Glutamatergic neuron (in vitro differentiated cells): ENCODE results near the gene ADORA2A. TPM values are rescaled to one million over a fixed set of nuclear protein-coding genes. Genes with fewer than 3 reads are reported as not detected.
A peak's percentile ranks its signal among the peaks of the same experiment; 100 is the strongest.

Experiments
- DNase-seq: peaks from one replicate; pipeline ENCODE4 v3.0.0; 2022
- H3K27ac Mint-ChIP-seq: one replicate; pipeline ENCODE4 v1.8.0; 2020; ENCODE audit warnings: mild to moderate bottlenecking, mixed read lengths, inconsistent platforms; ENCODE audit not compliant: unreplicated experiment
- H3K27me3 Mint-ChIP-seq: one replicate; pipeline ENCODE4 v1.8.0; 2020; ENCODE audit warnings: mild to moderate bottlenecking, moderate library complexity, mixed read lengths, inconsistent platforms; ENCODE audit not compliant: unreplicated experiment
- H3K36me3 Mint-ChIP-seq: one replicate; pipeline ENCODE4 v1.8.0; 2020; ENCODE audit warnings: mild to moderate bottlenecking, mixed read lengths, inconsistent platforms; ENCODE audit not compliant: unreplicated experiment
- H3K4me1 Mint-ChIP-seq: one replicate; pipeline ENCODE4 v1.8.0; 2020; ENCODE audit warnings: mild to moderate bottlenecking, low read depth, mixed read lengths, inconsistent platforms; ENCODE audit not compliant: unreplicated experiment
- H3K4me3 Mint-ChIP-seq: one replicate; pipeline ENCODE4 v1.8.0; 2020; ENCODE audit warnings: mild to moderate bottlenecking, mixed read lengths, inconsistent platforms; ENCODE audit not compliant: unreplicated experiment
- H3K9me3 Mint-ChIP-seq: one replicate; pipeline ENCODE4 v1.8.0; 2020; ENCODE audit warnings: mild to moderate bottlenecking, moderate library complexity, mixed read lengths, inconsistent platforms; ENCODE audit not compliant: unreplicated experiment
- total RNA-seq: library from RNA; stranded (reverse); fragmentation: NEBNext Ultra II Directional; extraction: Animal tissue kit (Norgen Biotek cat#: 25700); gene quantifications from one replicate; pipeline ENCODE4 v1.2.1, GENCODE V29; 2021; ENCODE audit not compliant: unreplicated experiment
- TF ChIP-seq, protein P1 (sequence below): fragments of 200-600 bp; sonication (generic); IDR thresholded peaks from one replicate; pipeline ENCODE4 v1.5.0; 2021; ENCODE audit not compliant: partially characterized antibody, unreplicated experiment

ADORA2A gene
- total RNA-seq, 1 donor from 2014 or later = 15.9 TPM

DNA sequence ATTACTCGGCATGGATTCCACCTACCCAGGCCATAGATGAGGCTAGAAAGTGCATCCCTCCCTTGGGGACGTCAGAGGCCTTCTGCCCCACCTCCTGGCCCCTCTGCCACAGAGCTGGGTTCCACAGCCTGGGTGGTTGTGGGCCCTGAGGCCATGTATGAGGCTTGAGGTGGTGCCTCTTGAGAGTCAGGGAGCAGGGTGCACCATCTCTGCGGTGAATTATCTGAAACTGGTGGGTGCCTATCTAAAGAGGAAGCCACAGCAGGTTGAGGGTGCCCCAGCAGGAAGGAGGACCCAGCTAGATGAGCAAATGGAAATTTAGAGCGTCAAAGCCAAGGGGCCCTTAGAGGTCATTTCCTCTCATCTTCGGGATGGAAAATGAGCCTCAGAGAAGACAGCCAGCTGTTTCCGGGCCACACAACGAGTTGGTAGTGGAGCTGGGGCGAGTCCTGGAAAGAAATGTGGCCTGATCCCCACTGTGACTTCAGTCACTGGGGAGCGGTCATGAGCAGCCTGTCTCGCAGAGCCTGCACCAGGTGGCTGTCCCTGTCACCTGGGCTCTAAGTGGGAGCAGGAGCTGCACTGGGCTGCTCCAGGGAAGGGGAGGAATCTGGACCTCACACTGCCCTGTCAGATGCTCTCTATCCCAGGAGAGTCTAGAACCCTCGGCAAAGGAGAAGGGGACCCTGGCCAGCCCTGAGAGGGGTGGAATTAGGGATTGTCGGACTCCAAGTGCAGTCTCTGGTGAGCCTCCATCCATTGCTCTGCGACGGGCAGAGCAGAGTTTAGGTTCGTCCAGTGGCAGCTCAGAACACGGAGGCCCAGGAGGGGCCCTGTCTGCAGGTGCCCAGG is 7.3 kb downstream of the ADORA2A start:
- peaks cover 11% of the 10 kb centered on the region for H3K27me3 Mint-ChIP-seq
- H3K4me3 Mint-ChIP-seq = no peak overlapping the region
- H3K4me1 Mint-ChIP-seq = peaks cover 12% of the 10 kb centered on the region
- H3K27ac Mint-ChIP-seq = no peak overlapping the region
- H3K9me3 Mint-ChIP-seq = no peaks in the 10 kb centered on the region
- peak; percentile 7 for DNase-seq
- TF ChIP-seq, protein P1, sequence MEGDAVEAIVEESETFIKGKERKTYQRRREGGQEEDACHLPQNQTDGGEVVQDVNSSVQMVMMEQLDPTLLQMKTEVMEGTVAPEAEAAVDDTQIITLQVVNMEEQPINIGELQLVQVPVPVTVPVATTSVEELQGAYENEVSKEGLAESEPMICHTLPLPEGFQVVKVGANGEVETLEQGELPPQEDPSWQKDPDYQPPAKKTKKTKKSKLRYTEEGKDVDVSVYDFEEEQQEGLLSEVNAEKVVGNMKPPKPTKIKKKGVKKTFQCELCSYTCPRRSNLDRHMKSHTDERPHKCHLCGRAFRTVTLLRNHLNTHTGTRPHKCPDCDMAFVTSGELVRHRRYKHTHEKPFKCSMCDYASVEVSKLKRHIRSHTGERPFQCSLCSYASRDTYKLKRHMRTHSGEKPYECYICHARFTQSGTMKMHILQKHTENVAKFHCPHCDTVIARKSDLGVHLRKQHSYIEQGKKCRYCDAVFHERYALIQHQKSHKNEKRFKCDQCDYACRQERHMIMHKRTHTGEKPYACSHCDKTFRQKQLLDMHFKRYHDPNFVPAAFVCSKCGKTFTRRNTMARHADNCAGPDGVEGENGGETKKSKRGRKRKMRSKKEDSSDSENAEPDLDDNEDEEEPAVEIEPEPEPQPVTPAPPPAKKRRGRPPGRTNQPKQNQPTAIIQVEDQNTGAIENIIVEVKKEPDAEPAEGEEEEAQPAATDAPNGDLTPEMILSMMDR = no peak
- no peaks in the 10 kb centered on the region for H3K36me3 Mint-ChIP-seq

DNA sequence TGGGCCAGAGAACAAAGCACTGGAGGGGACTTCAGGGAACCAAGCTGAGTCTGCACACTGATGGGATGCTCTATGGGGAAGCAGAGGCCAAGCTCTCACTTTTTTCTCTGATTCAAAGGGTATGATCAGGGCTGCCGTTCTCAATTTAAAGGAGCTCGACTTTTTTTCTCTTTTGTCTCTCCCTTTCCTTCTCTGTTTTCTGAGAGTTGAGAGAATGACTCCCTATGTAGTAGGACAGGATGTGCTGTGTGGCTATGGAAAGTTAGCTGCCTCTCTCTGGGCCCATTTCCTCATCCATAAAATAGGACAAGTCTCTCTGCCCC is 7.9 kb downstream of the ADORA2A start:
- Mint-ChIP-seq H3K27ac (no peak overlapping the region), H3K9me3 (no peaks in the 10 kb centered on the region), H3K4me3 (no peak overlapping the region), H3K4me1 (peaks cover 12% of the 10 kb centered on the region), H3K36me3 (no peaks in the 10 kb centered on the region), H3K27me3 (peaks cover 11% of the 10 kb centered on the region)
- no peak for DNase-seq
- TF ChIP-seq, protein P1 = no peak

DNA sequence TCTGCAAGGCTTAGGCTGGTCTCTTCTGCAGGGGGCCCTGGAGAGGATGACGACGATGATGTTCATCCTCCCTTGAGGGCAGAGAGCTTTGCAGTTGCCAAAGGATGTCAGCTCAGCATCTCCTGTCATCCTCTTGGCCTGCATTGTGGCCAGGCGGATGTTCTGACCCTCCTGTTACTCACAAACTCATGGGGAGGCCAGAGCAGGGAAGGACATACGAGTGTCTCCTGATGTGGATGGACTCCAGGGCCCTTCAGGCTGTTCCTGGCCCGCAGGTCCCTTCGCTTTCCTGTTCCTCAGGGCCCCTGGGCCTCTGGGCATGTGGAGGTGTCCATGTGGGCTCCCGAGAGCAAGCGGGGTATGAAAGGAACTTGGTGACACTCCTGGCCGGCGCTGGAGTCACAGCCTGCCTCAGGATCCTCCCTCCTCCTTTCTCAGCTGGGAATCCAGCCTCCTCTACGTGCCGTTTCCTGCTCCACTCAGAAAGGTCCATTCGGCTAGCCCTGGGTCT is 8.5 kb downstream of the ADORA2A start:
- no peaks in the 10 kb centered on the region for H3K9me3 Mint-ChIP-seq
- peaks cover 13% of the 10 kb centered on the region for H3K4me1 Mint-ChIP-seq
- no peak for DNase-seq
- no peaks in the 10 kb centered on the region for H3K36me3 Mint-ChIP-seq
- TF ChIP-seq, protein P1 = no peak
- peaks cover 12% of the 10 kb centered on the region for H3K27me3 Mint-ChIP-seq
- no peak overlapping the region for H3K27ac Mint-ChIP-seq
- no peak overlapping the region for H3K4me3 Mint-ChIP-seq

DNA sequence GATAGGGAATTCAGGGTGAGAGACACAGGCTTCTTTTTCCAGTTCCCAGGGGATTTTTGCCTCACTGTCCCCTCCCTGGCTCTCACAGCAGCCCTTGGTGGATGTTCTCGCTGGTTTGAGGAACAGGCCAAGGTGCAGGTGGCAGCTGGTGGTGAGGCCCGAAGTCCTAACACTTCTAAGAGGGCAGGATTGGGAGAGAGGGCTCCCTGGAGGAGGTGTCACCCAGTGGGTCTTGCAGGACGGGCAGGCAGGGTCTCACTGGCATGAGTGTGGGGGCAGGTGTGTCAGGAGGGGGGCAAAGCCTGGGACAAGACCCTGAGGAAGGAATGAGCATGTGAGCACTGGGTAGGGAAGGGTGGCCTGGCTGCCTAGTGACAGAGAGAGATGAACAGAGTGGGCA is 9.2 kb downstream of the ADORA2A start:
- H3K4me3 Mint-ChIP-seq = no peak overlapping the region
- peaks cover 13% of the 10 kb centered on the region for H3K27me3 Mint-ChIP-seq
- DNase-seq = no peak
- H3K27ac Mint-ChIP-seq = no peak overlapping the region
- H3K36me3 Mint-ChIP-seq = no peaks in the 10 kb centered on the region
- TF ChIP-seq, protein P1 = no peak
- H3K9me3 Mint-ChIP-seq = peaks cover 2% of the 10 kb centered on the region
- H3K4me1 Mint-ChIP-seq = peaks cover 13% of the 10 kb centered on the region

DNA sequence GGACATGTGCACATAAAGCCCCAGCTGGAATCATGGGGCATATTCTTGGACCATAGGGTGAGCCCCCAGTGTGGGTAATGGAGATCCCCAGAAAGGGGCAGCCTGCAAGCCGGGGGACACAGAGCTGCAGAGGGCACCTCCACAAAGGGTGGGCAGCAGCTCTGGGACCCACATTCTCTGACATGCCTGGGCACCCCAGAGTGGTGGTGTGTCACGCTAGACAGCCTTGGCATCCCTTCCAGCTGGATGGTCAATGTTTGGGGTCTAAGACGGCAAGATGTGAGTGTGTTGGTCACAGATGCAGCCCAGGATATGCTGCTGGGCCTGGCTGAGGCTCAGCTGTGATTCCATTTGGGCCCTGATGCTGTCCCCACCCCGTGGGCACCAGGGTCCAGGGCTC is 9.7 kb downstream of the ADORA2A start:
- Mint-ChIP-seq H3K4me1 (peaks cover 10% of the 10 kb centered on the region), H3K4me3 (no peak overlapping the region), H3K27me3 (peaks cover 13% of the 10 kb centered on the region), H3K27ac (no peak overlapping the region), H3K9me3 (peaks cover 2% of the 10 kb centered on the region), H3K36me3 (no peaks in the 10 kb centered on the region)
- no peak for DNase-seq
- TF ChIP-seq, protein P1 = no peak
